DMS53 (cell line): Measurements from ENCODE around the gene FBXL12.
"Not testable (repeated sequence)": the region's sequence is repeated elsewhere in the genome, so short reads cannot be mapped to it uniquely, and the experiment has no call there.

ENCODE experiments used
- DNase-seq: peaks from one replicate; lab custom pipeline; 2025; lab: John Stamatoyannopoulos, UW

FBXL12 gene

DNA sequence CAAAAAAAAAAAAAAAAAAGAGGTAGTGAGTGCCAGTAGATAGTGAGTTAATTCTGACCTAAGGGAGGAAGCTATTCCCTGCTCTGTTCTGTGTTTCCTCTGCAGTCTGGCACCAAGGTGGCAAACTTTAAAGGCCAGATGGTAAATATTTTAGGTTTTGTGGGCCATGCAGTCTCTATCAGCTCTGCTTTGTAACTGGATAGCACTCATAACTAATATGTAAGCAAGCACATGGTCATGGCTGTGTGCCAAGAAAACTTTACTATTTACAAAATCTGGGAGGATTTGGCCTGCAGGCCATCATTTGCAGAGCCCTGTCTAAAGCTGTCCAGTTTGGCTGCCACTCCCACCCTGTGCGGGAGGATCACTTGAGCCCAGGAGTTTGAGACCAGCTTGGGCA lies 20.5 kb upstream of the FBXL12 start:
- no peak for DNase-seq

DNA sequence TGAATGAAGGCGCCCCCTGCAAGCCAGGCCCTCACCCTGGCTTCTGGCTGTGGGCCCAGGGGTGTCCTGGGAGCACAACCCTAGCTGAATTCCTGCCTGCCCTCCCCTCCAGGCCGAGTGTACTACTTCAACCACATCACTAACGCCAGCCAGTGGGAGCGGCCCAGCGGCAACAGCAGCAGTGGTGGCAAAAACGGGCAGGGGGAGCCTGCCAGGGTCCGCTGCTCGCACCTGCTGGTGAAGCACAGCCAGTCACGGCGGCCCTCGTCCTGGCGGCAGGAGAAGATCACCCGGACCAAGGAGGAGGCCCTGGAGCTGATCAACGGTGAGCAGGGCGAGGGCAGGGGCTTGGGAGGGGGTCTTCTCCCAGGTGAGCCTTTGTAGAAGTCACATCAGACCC lies 19.4 kb upstream of the FBXL12 start:
- no peak for DNase-seq

DNA sequence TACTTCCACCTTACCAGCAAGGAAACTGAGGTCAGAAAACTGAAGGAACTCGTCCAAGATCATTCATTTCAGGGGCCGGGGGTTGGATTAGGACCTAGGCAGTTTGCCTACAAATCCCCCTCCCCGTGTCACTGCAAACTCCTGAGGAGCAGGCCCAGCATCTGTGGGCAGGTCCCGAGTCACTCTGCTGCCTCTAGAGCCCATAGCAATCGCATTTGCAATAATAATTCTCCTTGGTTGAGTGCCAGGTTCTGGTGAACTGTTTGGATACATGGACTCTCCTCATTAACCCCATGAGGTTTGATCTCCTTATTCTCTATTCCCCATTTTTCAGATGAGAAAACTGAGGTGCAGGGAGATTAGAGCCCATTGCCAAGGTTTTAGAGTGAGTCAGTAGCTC lies 17.1 kb upstream of the FBXL12 start:
- peak; percentile 21 for DNase-seq

DNA sequence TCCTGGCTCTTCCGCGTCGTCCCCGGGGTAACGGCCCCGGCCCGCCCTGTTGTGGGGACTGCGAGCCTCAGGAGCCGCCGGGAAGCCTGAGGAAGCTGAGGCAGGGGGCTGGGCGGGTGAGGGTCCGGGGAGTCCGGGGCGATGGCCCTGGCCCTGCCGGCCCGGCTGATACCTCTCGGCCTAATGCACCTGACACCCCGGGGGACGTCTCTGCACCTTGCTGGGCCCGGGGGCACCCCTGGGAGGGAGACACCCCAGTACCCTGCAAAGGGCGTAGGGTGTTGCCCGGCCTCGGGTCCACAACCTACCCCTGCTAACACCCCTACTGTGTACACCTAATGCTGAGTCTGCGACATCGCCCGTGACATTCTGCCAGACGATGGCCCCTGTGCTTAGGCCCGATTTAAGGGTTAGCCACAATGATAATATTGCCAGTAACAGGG lies 16.6 kb upstream of the FBXL12 start:
- DNase-seq, result peak; percentile 28

DNA sequence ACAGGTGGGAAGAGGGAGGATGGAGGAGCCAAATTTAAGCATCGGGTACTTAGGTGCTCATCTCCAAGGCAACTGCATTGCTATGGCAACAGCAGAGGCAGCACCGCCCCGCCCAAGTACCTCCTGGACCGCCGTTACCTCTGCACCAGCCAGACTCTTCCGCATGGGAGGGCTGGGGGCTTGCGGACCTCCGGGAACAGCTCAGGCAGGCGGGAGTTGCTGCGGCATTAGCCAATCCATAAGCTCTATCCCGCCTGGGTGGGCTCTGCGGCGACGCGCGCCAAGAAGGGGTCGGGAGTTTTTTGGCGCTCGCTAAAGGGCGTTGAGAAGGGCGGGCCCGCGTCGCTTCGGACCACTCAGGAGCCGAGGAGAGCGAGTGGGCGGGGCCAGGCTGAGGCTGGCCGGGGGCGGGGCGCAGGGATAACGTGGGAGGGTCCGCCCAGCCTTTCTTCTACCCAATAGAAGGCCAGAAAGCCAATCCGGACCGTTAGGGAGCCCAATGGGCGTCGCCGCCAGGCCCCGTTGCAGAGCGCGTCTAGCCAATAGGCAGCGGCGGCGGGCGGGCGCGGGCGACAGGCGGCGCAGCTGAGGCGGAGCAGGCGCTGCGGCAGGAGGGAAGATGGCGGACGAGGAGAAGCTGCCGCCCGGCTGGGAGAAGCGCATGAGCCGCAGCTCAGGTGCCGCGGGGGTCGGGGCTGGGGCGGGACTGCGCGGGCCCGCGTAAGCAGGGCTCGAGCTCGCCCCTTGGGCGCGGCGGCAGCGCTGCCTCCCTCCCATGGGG lies 16.0 kb upstream of the FBXL12 start, which contains the start of gene PIN1:
Gene PIN1, plus strand, starts transcription at position 593 of the 781 bp plus-strand sequence. Its CDS starts 27 bp downstream, at position 620.
- peak; percentile 98 for DNase-seq

DNA sequence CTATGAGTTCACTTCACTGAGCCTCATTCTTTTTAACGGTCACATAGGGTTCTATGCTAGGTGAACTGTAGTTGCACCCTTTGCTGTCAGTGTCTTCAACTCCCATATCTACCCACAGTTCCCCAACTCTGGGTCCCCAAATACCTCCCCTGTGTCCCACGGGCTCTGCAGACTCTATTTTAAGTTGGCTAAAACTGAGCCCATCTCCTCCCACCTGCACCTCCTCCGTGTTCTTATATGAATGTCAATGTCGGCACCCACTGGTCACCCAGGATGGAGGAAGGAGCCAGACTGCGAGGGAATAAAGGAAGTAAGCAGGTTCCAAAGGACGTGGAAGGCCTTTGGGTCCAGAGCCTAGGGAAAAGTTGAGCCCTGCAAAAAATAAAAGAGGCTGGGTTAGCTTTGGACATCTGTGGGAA lies 15.4 kb upstream of the FBXL12 start:
- no peak for DNase-seq

DNA sequence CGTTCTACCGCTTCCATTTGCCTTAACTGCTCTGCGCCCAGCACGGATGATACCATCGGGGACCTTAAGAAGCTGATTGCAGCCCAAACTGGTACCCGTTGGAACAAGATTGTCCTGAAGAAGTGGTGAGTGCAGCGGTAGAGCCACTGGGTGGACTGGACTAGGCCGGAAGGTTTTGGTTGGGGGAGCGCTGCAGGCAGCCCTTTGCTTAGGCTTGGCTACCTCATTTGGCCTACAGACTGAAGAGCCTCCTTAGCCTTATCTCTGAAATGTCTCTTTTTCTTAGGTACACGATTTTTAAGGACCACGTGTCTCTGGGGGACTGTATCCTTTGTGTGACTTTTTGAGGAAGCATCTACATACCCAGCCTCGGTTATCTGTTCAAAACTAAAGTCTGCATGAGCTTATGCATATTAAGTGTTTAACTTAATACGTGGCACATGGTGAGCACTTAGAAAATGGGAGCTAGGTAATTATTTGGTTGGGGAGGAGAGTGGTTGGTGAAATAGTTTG lies 9.7 kb upstream of the FBXL12 start:
- DNase-seq, result no peak

DNA sequence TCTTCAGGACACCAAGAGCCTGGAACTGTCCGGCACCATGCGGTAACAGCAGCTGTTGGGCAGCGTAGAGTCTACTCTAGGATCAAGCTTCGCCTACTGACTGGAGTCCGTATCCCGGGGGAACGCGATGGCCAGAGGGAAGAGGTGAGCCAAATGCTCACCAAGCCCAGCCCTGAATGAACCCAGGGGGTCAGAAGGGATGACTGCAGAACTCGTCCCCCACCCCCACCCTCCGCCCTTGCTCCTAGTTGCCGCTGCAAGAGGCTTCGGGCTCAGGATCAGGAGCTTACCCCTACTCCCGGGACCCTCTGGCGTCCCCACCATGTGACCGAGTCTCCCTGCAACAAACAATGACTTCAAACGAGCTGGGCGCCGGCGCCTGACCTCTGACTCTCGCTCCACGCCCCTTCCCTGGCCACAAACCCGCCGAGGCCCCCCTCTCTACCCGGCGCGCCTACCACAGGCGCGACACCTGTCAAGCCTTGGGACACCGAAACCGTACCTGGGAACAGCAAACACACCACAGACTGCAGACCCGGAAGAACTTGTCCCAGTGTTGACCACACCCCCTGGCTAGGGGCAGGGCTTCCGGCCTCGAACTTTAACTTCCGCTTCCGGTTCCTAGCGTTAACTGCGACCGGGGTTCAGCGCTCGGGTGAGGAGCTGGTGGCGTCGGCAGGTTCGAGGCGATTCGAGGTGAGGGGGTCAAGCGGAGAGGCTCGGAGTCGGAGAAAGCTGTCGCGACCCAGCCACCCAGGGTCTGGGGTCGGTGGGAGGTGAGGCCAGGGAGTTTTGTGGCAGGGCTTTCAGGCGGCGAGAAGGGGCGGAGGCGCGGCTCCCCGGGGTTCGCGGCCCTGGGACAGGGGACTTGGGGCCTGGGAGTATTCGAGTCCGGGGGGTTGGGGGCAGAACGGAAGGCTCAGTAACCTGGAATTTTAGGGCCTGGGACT lies 8.7 kb upstream of the FBXL12 start, which contains the start of gene UBL5:
Gene UBL5, plus strand, starts transcription at position 630 of the 950 bp plus-strand sequence. CDS start 420 bp downstream, outside the sequence.
- DNase-seq, result peak; percentile 95

DNA sequence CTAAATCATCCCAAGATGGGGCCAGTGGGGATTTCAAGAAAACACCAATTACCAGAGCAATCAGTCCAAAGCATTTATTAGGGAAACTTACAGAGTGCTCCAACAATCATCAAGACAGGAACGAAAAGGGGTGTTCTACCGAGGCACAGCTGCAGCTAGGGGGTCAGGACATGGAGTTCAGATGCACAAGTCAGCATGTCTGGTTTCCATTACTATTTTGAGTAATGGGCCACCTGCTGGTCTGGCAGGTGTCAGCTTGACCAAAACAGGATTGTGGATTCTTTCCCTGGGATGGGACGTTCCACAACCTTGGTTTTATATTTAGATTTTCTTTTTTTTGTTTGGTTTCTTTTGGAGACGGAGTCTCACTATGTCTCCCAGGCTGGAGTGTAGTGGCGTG lies 4.9 kb upstream of the FBXL12 start:
- DNase-seq, result no peak

DNA sequence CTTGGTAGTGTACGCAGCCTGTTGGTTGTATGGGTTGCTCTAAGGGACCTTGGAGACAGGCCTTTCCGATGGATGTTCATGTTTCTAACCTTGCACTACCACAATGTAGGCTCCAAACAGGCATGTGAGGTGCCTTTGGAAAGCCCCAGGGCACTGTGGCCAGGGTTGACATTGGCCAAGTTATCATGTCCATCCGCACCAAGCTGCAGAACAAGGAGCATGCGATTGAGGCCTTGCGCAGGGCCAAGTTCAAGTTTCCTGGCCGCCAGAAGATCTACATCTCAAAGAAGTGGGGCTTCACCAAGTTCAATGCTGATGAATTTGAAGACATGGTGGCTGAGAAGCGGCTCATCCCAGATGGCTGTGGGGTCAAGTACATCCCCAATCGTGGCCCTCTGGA lies 1.2 kb upstream of the FBXL12 start:
- DNase-seq, result not testable (repeated sequence)

DNA sequence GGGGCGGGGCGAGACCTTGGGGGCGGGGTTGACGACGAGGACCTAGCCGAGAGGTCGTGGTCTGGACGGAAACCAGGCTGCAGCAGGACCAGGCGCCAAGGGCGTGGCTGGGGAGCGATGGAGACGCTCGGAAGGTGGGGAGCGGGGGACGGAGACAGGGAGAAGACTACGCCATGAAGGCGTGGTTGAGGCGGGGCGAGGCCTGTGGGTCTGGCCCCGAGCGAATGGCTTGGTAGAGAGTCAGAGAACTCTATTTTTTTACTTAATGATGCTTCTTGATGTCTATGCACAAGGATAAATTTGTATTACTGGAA lies 674 bp upstream of the FBXL12 start:
- no peak for DNase-seq

DNA sequence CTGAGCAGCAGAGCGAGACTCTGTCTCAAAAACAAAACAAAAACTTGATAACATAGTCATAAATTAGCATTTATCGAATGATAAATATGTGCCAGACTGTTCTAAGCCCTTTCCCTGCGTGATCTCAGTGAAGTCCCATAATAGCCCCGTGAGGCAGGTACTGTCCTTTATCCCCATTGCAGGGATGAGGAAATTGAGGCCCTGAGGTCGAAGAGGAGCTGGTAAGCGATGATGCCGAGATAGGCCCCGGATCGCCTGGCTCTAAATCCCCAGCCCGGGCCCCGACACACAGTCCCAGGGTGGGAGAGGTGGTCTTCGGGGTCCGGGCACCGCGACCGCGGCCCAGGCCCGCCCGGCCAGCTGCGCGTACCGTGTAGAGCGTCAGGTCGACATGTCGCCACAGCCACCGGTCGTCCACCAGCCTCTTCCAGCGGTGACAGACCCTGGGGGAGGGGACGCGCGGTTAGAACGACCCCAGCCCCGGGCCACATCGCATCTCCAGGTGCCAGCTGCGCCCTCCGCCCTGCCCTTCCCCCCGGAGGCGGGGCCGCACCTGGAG lies 625 bp downstream of the FBXL12 start:
- DNase-seq, result no peak

DNA sequence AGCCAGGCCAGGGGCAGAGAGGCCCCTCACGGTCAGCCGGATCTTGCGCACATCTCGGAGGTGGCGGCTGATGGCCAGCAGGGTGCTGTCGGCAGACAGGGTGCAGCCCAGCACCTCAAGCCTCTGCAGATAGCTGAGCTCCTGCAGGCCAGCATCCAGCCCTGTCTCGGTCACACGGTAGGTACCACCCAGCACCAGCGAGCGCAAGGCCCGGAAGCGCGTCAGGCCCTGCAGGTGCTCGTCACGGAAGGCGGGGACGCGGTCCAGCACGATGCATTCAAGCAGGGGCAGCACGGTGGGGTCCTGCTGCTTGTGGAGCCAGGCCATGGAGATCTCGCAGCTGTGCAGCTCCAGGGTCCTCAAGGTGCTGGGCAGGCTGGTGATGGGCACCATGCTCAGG lies 7.7 kb downstream of the FBXL12 start:
- DNase-seq, result no peak

DNA sequence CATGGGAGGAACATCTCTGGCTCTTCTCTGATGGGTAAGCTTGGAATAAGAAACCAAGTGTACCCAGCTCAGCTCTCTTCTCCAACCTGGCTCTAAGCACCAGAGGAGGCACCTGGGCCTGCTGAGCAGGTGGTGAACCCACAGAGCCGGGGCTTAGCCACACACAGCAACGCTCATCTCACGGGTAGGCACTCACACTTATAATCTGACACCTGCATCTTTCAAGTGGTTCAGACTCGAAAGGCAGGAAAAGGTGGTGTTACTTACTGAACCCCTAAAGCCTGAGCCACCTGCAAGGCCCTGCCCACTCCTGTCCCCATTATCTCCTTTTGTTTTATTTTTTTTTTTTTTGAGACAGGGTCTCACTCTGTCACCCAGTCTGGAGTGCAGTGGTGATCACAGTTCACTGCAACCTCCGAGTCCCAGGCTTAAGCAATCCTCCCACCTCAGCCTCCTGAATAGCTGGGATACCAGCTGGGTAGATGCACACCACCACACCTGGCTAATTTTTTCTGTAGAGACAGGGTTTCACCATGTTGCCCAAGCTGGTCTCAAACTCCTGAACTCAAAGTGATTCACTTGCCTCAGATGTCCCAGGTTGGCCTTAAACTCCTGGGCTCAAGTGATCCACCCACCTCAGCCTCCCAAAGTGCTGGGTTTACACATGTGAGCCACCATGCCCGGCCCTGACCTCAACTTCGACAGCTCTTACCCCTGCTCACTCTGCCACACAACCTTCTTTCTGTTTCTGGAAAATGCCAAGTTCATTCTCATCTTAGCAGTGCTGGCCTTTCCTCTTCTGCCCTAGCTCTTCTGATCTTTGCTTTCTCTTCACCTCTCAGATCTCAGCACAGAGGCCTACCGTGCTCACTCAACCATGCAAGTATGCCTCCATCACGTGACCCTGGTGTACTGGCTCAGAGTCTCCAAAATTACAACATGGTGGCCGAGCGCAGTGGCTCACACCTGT lies 9.7 kb downstream of the FBXL12 start:
- no peak for DNase-seq

DNA sequence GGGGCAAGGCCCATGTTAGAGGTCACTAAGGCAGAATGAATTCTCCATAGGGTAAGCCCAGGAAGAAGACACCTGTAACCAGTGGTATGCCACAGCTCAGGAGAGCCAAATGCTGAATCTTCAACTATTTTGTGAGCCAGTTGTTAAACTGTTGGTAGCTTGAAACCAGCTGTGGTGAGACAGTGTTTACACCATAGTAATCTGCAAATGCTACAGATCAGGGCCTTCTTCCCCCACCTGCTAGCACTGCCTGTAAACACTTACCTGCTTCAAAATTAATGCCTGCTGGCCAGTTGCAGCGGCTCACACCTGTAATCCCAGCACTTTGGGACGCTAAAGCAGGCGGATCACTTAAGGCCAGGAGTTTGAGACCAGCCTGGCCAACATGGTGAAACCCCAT lies 12.1 kb downstream of the FBXL12 start:
- DNase-seq, result no peak

DNA sequence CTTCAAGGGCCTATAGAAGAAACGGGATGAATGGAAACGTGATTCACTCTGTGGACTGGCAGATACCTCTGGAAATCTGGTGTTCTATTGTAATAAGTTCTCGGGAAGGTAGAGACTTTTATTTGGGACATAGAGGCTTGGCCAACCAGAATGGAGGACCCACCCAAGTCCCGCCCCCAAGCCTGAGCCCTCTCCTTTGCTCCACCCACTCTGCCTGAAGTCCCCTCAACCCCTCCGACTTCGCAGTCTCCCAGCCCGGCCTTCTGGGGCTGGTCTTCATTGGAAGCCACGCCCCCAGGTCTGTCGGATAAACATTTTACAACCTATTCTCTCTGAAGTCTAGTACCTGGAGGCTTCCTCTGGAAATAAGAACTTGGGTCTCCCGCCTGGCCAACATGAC lies 16.9 kb downstream of the FBXL12 start:
- DNase-seq, result no peak

DNA sequence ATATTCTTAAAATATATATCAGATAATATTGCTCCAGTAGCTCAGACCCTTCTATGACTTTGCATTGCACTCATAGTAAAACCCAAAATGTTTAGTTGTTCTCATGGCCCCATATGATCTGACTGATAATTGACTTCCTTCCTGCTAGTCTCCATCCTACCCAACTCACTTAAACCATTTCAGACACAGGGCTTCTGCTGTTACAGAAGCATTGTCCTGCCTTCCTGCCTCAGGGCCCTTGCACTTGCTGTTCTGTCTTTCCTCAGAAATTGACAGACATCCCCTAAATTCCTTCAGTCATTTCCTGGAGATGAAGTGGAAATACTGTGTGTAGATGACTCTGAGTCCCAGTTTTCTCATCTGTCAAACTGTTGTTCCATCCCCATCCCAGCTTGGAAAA lies 19.7 kb downstream of the FBXL12 start:
- no peak for DNase-seq

DNA sequence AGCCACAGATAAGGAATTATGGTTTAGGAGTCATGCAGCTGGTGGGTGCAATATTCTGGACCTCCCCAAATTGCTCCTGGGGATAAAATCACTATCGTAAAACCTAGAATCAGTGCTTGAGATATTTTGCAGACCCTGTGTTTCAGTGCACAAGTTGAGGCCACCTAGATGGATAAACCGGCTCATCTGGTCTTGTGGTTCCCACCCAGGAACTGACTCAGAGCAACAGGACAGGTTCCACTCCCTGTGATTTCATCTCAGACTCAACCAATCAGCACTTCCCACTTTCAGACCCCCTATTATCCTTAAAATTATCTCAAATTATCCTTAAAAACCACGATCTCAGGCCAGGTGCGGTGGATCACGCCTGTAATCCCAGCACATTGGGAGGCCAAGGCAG lies 21.0 kb downstream of the FBXL12 start:
- no peak for DNase-seq

DNA sequence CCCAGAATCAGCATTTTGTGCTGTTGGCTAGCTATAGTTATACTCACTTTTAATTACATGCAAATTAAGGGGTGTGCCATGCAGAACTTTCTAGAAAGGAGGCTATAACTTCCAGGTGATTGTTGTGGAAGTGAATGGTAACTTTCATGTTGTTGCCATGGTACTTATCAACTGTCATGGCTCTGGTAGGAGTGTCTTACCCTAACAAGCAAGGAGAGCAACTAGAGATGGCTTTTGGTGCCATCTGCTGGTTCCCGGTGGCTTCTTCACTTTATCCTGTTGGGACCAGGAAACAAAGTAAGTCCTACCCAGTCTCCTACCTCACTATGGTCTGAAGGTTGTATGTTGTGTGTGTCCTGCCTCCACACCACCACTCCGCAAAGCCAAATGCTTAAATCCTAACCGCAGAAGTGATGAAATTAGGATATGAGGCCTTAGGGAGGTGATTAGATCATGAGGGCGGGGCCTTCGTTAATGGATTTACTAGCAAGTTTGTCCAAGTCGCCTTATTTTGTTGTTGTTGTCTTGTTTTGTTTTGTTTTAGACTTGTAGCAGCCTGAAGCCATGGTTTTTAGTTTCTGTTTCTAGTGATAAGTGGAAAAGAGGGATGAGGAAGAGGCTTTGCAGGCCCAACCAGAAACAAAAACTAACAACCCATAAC lies 22.6 kb downstream of the FBXL12 start:
- DNase-seq, result peak; percentile 93

DNA sequence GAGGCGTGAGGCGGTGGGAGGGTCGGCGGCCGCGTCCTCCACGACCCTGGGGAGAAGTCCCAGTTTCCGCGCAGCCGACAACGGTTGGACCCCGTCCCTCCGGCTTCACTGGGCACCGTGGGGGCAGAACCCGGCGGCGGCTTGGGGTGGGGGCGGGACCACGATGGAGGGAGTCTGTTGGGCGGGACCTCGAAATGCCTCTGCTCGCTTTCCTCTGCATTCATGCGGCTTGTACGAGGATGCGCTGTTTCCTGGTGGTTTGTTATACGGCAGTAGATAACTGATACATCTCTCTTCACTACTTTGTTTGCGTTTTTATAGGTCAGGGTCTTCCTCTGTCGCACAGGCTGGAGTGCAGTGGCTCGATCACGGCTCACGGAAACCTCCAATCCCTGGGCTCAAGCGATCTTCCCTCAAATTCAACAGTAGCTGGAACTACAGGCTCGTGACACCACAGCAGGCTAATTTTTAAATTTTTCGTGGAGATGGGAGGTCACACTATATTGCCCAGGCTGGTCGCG lies 25.7 kb downstream of the FBXL12 start:
- DNase-seq, result peak; percentile 68
